ENCODE measurements around the gene SRSF10.

Gene SRSF10

DNA sequence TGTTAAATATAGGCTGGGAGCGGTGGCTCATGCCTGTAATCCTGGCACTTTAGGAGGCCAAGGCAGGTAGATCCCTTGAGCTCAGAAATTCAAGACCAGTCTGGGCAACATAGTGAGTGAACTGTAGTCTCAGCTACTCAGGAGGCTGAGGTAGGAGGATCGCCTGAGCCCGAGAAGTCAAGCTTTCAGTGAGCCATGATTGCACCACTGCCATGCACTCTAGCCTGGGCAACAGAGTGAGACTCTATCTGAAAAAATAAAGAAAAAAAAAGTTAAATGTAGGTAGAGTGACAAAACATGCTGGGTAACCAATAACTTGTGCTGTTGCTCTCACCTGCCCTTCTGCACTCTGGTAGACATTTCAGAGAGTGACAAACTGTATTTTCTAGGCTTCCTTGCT is 25.0 kb upstream of the SRSF10 start:
- H3K27ac ChIP-seq (ENCODE audit: low read length) = no peak overlapping the region
- no peak overlapping the region for H3K4me2 ChIP-seq (ENCODE audit: low read depth, low read length)
- DNase-seq = no peak
- no peak overlapping the region for H3K9ac ChIP-seq (ENCODE audit: low read length)
- H3K4me3 ChIP-seq (ENCODE audit: low read length) = no peak overlapping the region
- no peaks in the 10 kb centered on the region for H3K9me3 ChIP-seq (replicated peaks; ENCODE audit: insufficient read depth, low read length)
- no peaks in the 10 kb centered on the region for H3K36me3 ChIP-seq (replicated peaks; ENCODE audit: insufficient read depth, low read length)
- TF ChIP-seq, protein P1, sequence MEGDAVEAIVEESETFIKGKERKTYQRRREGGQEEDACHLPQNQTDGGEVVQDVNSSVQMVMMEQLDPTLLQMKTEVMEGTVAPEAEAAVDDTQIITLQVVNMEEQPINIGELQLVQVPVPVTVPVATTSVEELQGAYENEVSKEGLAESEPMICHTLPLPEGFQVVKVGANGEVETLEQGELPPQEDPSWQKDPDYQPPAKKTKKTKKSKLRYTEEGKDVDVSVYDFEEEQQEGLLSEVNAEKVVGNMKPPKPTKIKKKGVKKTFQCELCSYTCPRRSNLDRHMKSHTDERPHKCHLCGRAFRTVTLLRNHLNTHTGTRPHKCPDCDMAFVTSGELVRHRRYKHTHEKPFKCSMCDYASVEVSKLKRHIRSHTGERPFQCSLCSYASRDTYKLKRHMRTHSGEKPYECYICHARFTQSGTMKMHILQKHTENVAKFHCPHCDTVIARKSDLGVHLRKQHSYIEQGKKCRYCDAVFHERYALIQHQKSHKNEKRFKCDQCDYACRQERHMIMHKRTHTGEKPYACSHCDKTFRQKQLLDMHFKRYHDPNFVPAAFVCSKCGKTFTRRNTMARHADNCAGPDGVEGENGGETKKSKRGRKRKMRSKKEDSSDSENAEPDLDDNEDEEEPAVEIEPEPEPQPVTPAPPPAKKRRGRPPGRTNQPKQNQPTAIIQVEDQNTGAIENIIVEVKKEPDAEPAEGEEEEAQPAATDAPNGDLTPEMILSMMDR (IDR thresholded peaks at IDR 0.05; ENCODE audit: low read length) = no peak
- TF ChIP-seq EZH2phosphoT487 (IDR thresholded peaks at IDR 0.05; ENCODE audit: low read length) = no peak
- TF ChIP-seq EZH2 (optimal IDR thresholded peaks at IDR 0.05; ENCODE audit: low read depth, low read length) = no peak
- no peaks in the 10 kb centered on the region for H3K4me1 ChIP-seq (ENCODE audit: low read length)
- H4K20me1 ChIP-seq (ENCODE audit: insufficient read depth, low read length) = no peaks in the 10 kb centered on the region
- H3K27me3 ChIP-seq (replicated peaks; ENCODE audit: insufficient read depth, low read length) = no peaks in the 10 kb centered on the region
- H2AFZ ChIP-seq (ENCODE audit: low read length) = no peak overlapping the region
- H3F3A ChIP-seq (ENCODE audit: insufficient read depth, low read length) = no peaks in the 10 kb centered on the region
- H3K9me2 ChIP-seq (replicated peaks; ENCODE audit: insufficient read depth, low read length) = no peaks in the 10 kb centered on the region
- H3K79me2 ChIP-seq (ENCODE audit: low read length) = no peaks in the 10 kb centered on the region

DNA sequence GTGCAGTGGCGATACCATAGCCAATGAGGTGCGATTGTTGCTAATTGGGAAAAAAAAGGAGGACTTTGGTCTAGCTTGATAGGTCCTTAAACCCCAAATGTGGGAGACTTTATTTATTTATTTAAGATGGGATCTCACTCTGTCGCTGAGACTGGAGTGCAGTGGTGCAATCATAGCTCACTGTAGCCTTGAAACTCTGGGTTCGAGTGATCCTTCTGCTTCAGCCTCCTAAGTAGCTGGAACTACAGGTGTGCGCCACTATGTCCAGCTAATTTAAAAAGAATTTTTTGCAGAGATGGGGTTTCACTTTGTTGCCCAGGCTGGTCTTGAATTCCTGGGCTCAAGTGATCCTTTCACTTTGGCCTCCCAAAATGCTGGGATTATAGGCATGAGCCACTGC is 24.0 kb upstream of the SRSF10 start:
- no peaks in the 10 kb centered on the region for H3F3A ChIP-seq (ENCODE audit: insufficient read depth, low read length)
- H3K27me3 ChIP-seq (replicated peaks; ENCODE audit: insufficient read depth, low read length) = no peaks in the 10 kb centered on the region
- H3K9ac ChIP-seq (ENCODE audit: low read length) = no peak overlapping the region
- no peak overlapping the region for H3K4me3 ChIP-seq (ENCODE audit: low read length)
- no peaks in the 10 kb centered on the region for H3K9me3 ChIP-seq (replicated peaks; ENCODE audit: insufficient read depth, low read length)
- no peaks in the 10 kb centered on the region for H3K4me1 ChIP-seq (ENCODE audit: low read length)
- no peak for TF ChIP-seq EZH2phosphoT487 (IDR thresholded peaks at IDR 0.05; ENCODE audit: low read length)
- TF ChIP-seq, protein P1 (IDR thresholded peaks at IDR 0.05; ENCODE audit: low read length) = no peak
- TF ChIP-seq EZH2 (optimal IDR thresholded peaks at IDR 0.05; ENCODE audit: low read depth, low read length) = no peak
- no peaks in the 10 kb centered on the region for H3K9me2 ChIP-seq (replicated peaks; ENCODE audit: insufficient read depth, low read length)
- no peak overlapping the region for H3K4me2 ChIP-seq (ENCODE audit: low read depth, low read length)
- H4K20me1 ChIP-seq (ENCODE audit: insufficient read depth, low read length) = no peaks in the 10 kb centered on the region
- no peaks in the 10 kb centered on the region for H3K36me3 ChIP-seq (replicated peaks; ENCODE audit: insufficient read depth, low read length)
- no peak overlapping the region for H3K27ac ChIP-seq (ENCODE audit: low read length)
- no peak for DNase-seq
- no peak overlapping the region for H2AFZ ChIP-seq (ENCODE audit: low read length)
- no peaks in the 10 kb centered on the region for H3K79me2 ChIP-seq (ENCODE audit: low read length)

DNA sequence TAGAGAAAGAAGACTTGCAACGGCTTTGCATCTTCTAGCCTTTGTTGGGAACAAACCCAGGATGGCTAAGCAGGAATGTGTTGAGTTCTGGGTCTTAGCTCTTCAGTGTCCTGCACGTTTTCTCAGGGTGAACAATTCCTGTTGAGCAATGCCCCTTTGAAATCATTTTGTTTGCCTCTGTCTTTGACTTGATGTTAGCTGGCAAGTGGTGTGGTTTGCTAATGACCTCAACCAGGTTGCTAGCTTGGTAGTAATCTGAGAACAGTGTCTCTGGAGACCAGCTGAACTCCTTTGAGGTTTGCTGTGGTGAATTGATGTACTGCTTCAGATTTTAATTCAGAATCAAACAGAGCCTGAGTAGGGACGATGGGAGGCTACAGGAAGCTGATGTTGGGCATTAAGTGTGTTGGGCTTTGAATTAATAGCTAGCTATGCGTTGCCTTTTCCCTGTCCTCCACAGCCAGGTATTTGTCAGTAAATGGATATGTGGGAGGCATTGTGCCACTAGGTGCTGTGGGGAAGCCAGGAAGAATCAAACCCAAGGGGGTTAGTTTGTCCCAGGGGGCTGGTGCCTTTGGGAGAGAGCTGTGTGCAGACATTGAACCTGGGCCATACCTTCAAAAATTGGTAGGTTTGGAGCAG is 23.3 kb upstream of the SRSF10 start:
- no peak overlapping the region for H3K4me3 ChIP-seq (ENCODE audit: low read length)
- DNase-seq = no peak
- H3K4me2 ChIP-seq (ENCODE audit: low read depth, low read length) = no peak overlapping the region
- H4K20me1 ChIP-seq (ENCODE audit: insufficient read depth, low read length) = no peaks in the 10 kb centered on the region
- no peaks in the 10 kb centered on the region for H3K79me2 ChIP-seq (ENCODE audit: low read length)
- no peaks in the 10 kb centered on the region for H3K36me3 ChIP-seq (replicated peaks; ENCODE audit: insufficient read depth, low read length)
- no peak overlapping the region for H3K9ac ChIP-seq (ENCODE audit: low read length)
- TF ChIP-seq EZH2 (optimal IDR thresholded peaks at IDR 0.05; ENCODE audit: low read depth, low read length) (no peak), EZH2phosphoT487 (IDR thresholded peaks at IDR 0.05; ENCODE audit: low read length) (no peak)
- TF ChIP-seq, protein P1 (IDR thresholded peaks at IDR 0.05; ENCODE audit: low read length) = no peak
- H3K27me3 ChIP-seq (replicated peaks; ENCODE audit: insufficient read depth, low read length) = no peaks in the 10 kb centered on the region
- no peak overlapping the region for H3K27ac ChIP-seq (ENCODE audit: low read length)
- no peaks in the 10 kb centered on the region for H3K9me2 ChIP-seq (replicated peaks; ENCODE audit: insufficient read depth, low read length)
- H3K9me3 ChIP-seq (replicated peaks; ENCODE audit: insufficient read depth, low read length) = no peaks in the 10 kb centered on the region
- no peaks in the 10 kb centered on the region for H3F3A ChIP-seq (ENCODE audit: insufficient read depth, low read length)
- no peak overlapping the region for H2AFZ ChIP-seq (ENCODE audit: low read length)
- H3K4me1 ChIP-seq (ENCODE audit: low read length) = no peaks in the 10 kb centered on the region

Measured in MM.1S (cell line).